DMS79 treated with DMSO at 0.1 percent for 48 hours (cell line): ENCODE measurements around the gene OR52E6.

ENCODE experiments used
- DNase-seq: peaks from one replicate; lab custom pipeline; 2025; lab: John Stamatoyannopoulos, UW

Gene OR52E6

DNA sequence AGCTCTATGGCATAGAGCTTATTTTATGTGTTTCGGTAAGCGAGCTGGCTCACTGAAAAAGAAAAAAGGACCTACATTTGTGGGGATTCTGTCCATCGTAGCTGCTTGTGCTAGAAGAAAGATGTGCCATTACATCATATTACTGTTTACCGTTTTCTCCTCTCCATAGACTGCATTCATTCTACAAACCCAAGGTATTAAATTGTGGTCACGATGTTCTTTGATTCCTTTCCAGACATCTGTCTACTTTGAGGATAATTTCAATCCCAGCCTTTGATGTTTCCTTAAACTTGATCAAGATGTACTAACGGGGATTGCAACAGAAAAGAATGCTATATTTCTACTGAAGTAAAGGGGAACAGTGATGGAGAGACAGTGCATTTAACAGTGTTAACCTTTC is 45.2 kb downstream of the OR52E6 start:
- no peak for DNase-seq

DNA sequence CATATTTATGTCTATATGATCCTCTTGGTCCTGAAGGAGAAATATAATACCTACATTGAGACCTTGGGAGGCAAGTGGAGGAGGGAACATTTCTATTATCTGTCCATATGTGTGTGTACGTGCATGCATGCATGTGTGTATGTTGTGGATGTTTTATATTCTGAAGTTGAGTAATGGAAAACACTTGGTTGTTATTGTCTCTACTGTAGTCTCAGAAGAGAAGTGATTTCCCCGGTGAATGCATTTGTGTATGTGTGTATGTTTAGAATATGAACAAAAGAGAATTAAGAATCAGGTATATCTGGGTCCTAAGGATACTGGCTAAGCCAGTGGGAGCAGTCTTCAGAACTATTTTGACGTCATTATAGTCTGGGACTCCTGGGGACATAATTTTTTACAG is 50.5 kb downstream of the OR52E6 start, which contains the start of gene OR52N1:
OR52N1 (minus strand) TSS at position 101 of the 400 bp plus-strand sequence. CDS start 2,449 bp downstream, outside the sequence.
- DNase-seq, result no peak
